Stomach (tissue), 4 donors: ENCODE measurements around the gene NAT10.

Experiments used
- CTCF ChIP-seq, 7 experiments: fragments of 450-650 bp in 4 of 7; fragments of 200-600 bp in 3 of 7; sonication (generic) in 3 of 7; IDR thresholded peaks; one replicate each; pipeline ENCODE4 v1.5.1; 2016 to 2019; ENCODE audit warnings: antibody characterized with exemption in 7 of 7, control low read depth in 2 of 7, mild to moderate bottlenecking in 1 of 7
- EP300 ChIP-seq: sonication (generic); formaldehyde crosslinking; IDR thresholded peaks from one replicate; pipeline ENCODE4 v1.6.1; 2017; ENCODE audit warnings: antibody characterized with exemption
- POLR2A ChIP-seq, 4 donors: fragments of 450-650 bp; IDR thresholded peaks; one replicate each; pipeline ENCODE4 v1.6.1; 2016; ENCODE audit warnings: antibody characterized with exemption in 4 of 4, control low read depth in 2 of 4, mild to moderate bottlenecking in 1 of 4, moderate library complexity in 1 of 4
- POLR2AphosphoS5 ChIP-seq, 3 donors: sonication (generic); formaldehyde crosslinking; IDR thresholded peaks; one replicate each; pipeline ENCODE4 v1.6.1; 2016; ENCODE audit warnings: antibody characterized with exemption in 3 of 3

GRCh38 chr11:34180040-34180813 lies 74.8 kb downstream of the NAT10 start:
- TF ChIP-seq CTCF (IDR thresholded peaks at IDR 0.05) (no peak), POLR2A (IDR thresholded peaks at IDR 0.05) (no peak), POLR2AphosphoS5 (IDR thresholded peaks at IDR 0.05) (no peak), EP300 (no peak)
